OCI-LY3 (cell line): ENCODE measurements around the gene MAN2A2.

ENCODE experiments used
- H2AFZ ChIP-seq: fragments of 200-600, 300-600 bp; shearing (Covaris generic); 2 replicates; pipeline ENCODE4 v1.6.0; 2014; ENCODE audit warnings: antibody characterized with exemption, low read depth, low read length
- H3K27ac ChIP-seq: fragments of 200-600, 300-600 bp; sonication (generic); 2 replicates; pipeline ENCODE4 v1.5.1; 2014; ENCODE audit warnings: mild to moderate bottlenecking, low read length, moderate library complexity, mixed read lengths
- H3K27me3 ChIP-seq: fragments of 200-600, 300-600 bp; sonication (generic); 2 replicates; pipeline ENCODE4 v1.6.1; 2014; ENCODE audit warnings: low read depth, low read length, mixed read lengths
- H3K36me3 ChIP-seq: fragments of 200-600, 300-600 bp; sonication (generic); replicated peaks from 2 replicates; pipeline ENCODE3; 2014; ENCODE audit warnings: low read depth, low read length, mixed read lengths
- H3K4me1 ChIP-seq: fragments of 300-600, 200-600 bp; sonication (generic); 2 replicates; pipeline ENCODE4 v1.6.1; 2014; ENCODE audit warnings: low read length, mixed read lengths
- H3K4me2 ChIP-seq: fragments of 200-600, 300-600 bp; sonication (generic); 2 replicates; pipeline ENCODE4 v1.6.1; 2014; ENCODE audit warnings: low read length, mixed read lengths
- H3K4me3 ChIP-seq: fragments of 300-600, 200-600 bp; sonication (generic); 2 replicates; pipeline ENCODE4 v1.5.1; 2014; ENCODE audit warnings: antibody characterized with exemption, mild to moderate bottlenecking, low read length, moderate library complexity
- H3K79me2 ChIP-seq: fragments of 300-600, 200-600 bp; shearing (Covaris generic); 2 replicates; pipeline ENCODE4 v1.6.1; 2014; ENCODE audit warnings: mild to moderate bottlenecking, low read length, mixed read lengths
- H3K9ac ChIP-seq: fragments of 300-600, 200-600 bp; shearing (Covaris generic); 2 replicates; pipeline ENCODE4 v1.6.0; 2014; ENCODE audit warnings: mild to moderate bottlenecking, low read length, moderate library complexity
- H3K9me3 ChIP-seq: fragments of 200-600, 300-600 bp; shearing (Covaris generic); 2 replicates; pipeline ENCODE4 v1.6.1; 2014; ENCODE audit warnings: low read length, mixed read lengths; ENCODE audit not compliant: insufficient read depth
- H4K20me1 ChIP-seq: fragments of 200-600, 300-600 bp; sonication (generic); 2 replicates; pipeline ENCODE4 v1.6.1; 2016; ENCODE audit warnings: low read length, mixed read lengths; ENCODE audit not compliant: insufficient read depth
- CTCF ChIP-seq: fragments of 200-600, 300-600 bp; sonication (generic); IDR thresholded peaks from 2 replicates; pipeline ENCODE4 v1.5.1; 2014; ENCODE audit warnings: antibody characterized with exemption, low read length, low read depth
- EZH2phosphoT487 ChIP-seq: fragments of 200-600 bp; shearing (Covaris generic); IDR thresholded peaks from 2 replicates; pipeline ENCODE4 v1.6.1; 2018; ENCODE audit warnings: antibody characterized with exemption, mixed run types, low read depth

Gene MAN2A2

DNA sequence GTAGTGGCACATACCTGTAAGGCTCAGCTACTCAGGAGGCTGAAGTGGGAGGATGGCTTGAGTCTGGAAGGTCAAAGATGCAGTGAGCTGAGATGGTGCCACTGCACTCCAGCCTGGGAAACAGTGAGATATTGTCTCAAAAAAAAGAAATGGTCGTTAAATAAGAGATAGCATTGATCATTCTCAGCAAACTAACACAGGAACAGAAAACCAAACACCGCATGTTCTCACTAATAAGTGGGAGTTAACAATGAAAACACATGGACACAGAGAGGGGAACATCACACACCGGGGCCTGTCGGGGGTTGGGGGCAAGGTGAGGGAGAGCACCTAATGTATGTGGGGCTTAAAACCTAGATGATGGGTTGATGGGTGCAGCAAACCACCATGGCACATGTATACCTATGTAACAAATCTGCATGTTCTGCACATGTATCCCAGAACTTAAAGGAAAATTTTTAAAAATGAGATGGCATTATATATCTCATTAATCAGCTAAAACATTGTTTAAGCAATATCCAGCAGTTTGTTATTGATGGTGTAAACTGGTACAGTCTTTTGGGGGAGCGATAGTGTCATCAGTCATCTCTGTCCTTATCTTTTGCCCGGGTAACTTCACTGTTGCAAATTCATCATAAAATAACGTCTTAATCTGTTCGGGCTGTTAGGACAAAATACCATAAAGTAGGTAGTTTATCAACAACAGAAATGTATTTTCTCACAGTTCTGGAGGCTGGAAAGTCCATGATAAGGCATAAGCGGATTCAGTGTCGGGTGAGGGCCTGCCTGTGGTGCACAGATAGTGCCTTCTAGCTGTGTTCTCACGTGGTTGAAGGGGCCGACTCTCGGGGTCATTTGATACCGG is 1.7 kb upstream of the MAN2A2 start:
- Histone ChIP-seq H3K4me1 (peaks cover 23% of the 10 kb centered on the region), H3K4me3 (peak overlapping the region; percentile 97), H3K9me3 (no peaks in the 10 kb centered on the region), H3K27me3 (no peaks in the 10 kb centered on the region), H3K9ac (peak overlapping the region; percentile 64), H3K36me3 (peaks cover 3% of the 10 kb centered on the region), H4K20me1 (no peaks in the 10 kb centered on the region), H2AFZ (0 out of 2 replicates have a peak overlapping the region, but pooled peaks have one; percentile 96), H3K4me2 (peak overlapping the region; percentile 77), H3K79me2 (no peaks in the 10 kb centered on the region), H3K27ac (no peak overlapping the region)
- TF ChIP-seq CTCF (no peak), EZH2phosphoT487 (no peak)

GRCh38 chr15:90902040-90902839 is 862 bp upstream of the MAN2A2 start:
- H3K9ac ChIP-seq, result peak overlapping the region; percentile 64
- peak overlapping the region; percentile 36 for H3K27ac ChIP-seq
- TF ChIP-seq CTCF (peak; percentile 94), EZH2phosphoT487 (no peak)
- peak overlapping the region; percentile 77 for H3K4me2 ChIP-seq
- H3K4me1 ChIP-seq, result peaks cover 15% of the 10 kb centered on the region
- peaks cover 5% of the 10 kb centered on the region for H3K36me3 ChIP-seq
- no peaks in the 10 kb centered on the region for H3K9me3 ChIP-seq
- H3K27me3 ChIP-seq, result no peaks in the 10 kb centered on the region
- peak overlapping the region; percentile 96 for H2AFZ ChIP-seq
- no peaks in the 10 kb centered on the region for H4K20me1 ChIP-seq
- peak overlapping the region; percentile 97 for H3K4me3 ChIP-seq
- H3K79me2 ChIP-seq, result no peaks in the 10 kb centered on the region

- H3K4me1 ChIP-seq, result peaks cover 14% of the 10 kb centered on the region
- no peaks in the 10 kb centered on the region for H3K27me3 ChIP-seq
- peak overlapping the region; percentile 81 for H3K4me2 ChIP-seq
- no peak for TF ChIP-seq EZH2phosphoT487
- 0 out of 2 replicates have a peak, but pooled peaks have one; percentile 10 for TF ChIP-seq CTCF
- H4K20me1 ChIP-seq, result no peaks in the 10 kb centered on the region
- H3K79me2 ChIP-seq, result no peaks in the 10 kb centered on the region
- no peak overlapping the region for H3K27ac ChIP-seq
- H3K36me3 ChIP-seq, result peaks cover 8% of the 10 kb centered on the region
- no peaks in the 10 kb centered on the region for H3K9me3 ChIP-seq
- peak overlapping the region; percentile 86 for H2AFZ ChIP-seq
- peak overlapping the region; percentile 97 for H3K4me3 ChIP-seq
- peak overlapping the region; percentile 75 for H3K9ac ChIP-seq
These were observed 833 bp downstream of the MAN2A2 start for GRCh38 chr15:90903733-90904536.
